Liver (tissue), 9 donors: ENCODE data around the gene JMJD7. TPM values are rescaled to one million over a fixed set of nuclear protein-coding genes. Genes with fewer than 3 reads are reported as not detected.

Source experiments
- DNase-seq: peaks from one replicate; pipeline ENCODE4 v3.0.0-alpha.2; 2017; ENCODE audit warnings: low spot score
- H3K27ac ChIP-seq, 2 donors: one replicate each; pipeline ENCODE4 v1.7.0; 2013; ENCODE audit warnings: inconsistent platforms in 2 of 2, low read length in 2 of 2, control low read depth in 1 of 2, low read depth in 1 of 2, mild to moderate bottlenecking in 1 of 2
- H3K27me3 ChIP-seq, 4 donors: one replicate each; pipeline versions ENCODE4 v1.6.1 to v1.7.0; 2013; ENCODE audit warnings: low read length in 3 of 4, inconsistent platforms in 1 of 4, mild to moderate bottlenecking in 1 of 4, moderate library complexity in 1 of 4; ENCODE audit not compliant: control insufficient read depth in 4 of 4, insufficient read depth in 4 of 4
- H3K36me3 ChIP-seq, 4 donors: one replicate each; pipeline versions ENCODE4 v1.6.1 to v1.7.0; 2013; ENCODE audit warnings: low read length in 3 of 4, mild to moderate bottlenecking in 3 of 4, low read depth in 1 of 4, moderate library complexity in 1 of 4; ENCODE audit not compliant: control insufficient read depth in 4 of 4, insufficient read depth in 3 of 4
- H3K4me1 ChIP-seq, 4 donors: one replicate each; pipeline versions ENCODE4 v1.6.1 to v1.7.0; 2013; ENCODE audit warnings: low read length in 3 of 4, mild to moderate bottlenecking in 3 of 4, moderate library complexity in 1 of 4; ENCODE audit not compliant: control insufficient read depth in 4 of 4, insufficient read depth in 4 of 4
- H3K4me3 ChIP-seq, 3 donors: one replicate each; pipeline versions ENCODE4 v1.6.1 to v1.7.0; 2013; ENCODE audit warnings: low read length in 3 of 3, control low read depth in 1 of 3, low read depth in 1 of 3, mild to moderate bottlenecking in 1 of 3
- H3K9ac ChIP-seq, 2 donors: one replicate each; pipeline ENCODE4 v1.7.0; 2013; ENCODE audit warnings: low read length in 2 of 2, mild to moderate bottlenecking in 2 of 2, moderate library complexity in 2 of 2, control low read depth in 1 of 2, low read depth in 1 of 2
- H3K9me3 ChIP-seq, 4 donors: one replicate each; pipeline versions ENCODE4 v1.6.1 to v1.7.0; 2013; ENCODE audit warnings: low read length in 3 of 4; ENCODE audit not compliant: control insufficient read depth in 4 of 4
- EGR1 ChIP-seq, 2 donors: IDR thresholded peaks; 2 replicates each; pipeline ENCODE4 v1.6.1; 2016 to 2018; ENCODE audit warnings: antibody characterized with exemption in 2 of 2, low read depth in 2 of 2
- FOXA1 ChIP-seq: IDR thresholded peaks from 2 replicates; pipeline ENCODE4 v1.6.1; 2016; ENCODE audit warnings: antibody characterized with exemption
- FOXA2 ChIP-seq: IDR thresholded peaks from 2 replicates; pipeline ENCODE4 v1.6.1; 2016; ENCODE audit warnings: antibody characterized with exemption
- GABPA ChIP-seq, 2 donors: IDR thresholded peaks in 1 of 2; conservative IDR thresholded peaks in 1 of 2; 2 replicates each; pipeline ENCODE4 v1.6.1; 2016; ENCODE audit warnings: antibody characterized with exemption in 2 of 2, mild to moderate bottlenecking in 1 of 2, moderate library complexity in 1 of 2
- HNF4A ChIP-seq, 2 donors: conservative IDR thresholded peaks; 2 replicates each; pipeline ENCODE4 v1.6.1; 2016; ENCODE audit warnings: antibody characterized with exemption in 2 of 2, mild to moderate bottlenecking in 2 of 2
- HNF4G ChIP-seq: IDR thresholded peaks from 2 replicates; pipeline ENCODE4 v1.6.1; 2016; ENCODE audit warnings: antibody characterized with exemption
- JUND ChIP-seq, 2 donors: IDR thresholded peaks; 2 replicates each; pipeline ENCODE4 v1.6.1; 2016; ENCODE audit warnings: antibody characterized with exemption in 2 of 2
- NR2F2 ChIP-seq: IDR thresholded peaks from 2 replicates; pipeline ENCODE4 v1.6.1; 2016; ENCODE audit warnings: antibody characterized with exemption
- RAD21 ChIP-seq, 2 donors: IDR thresholded peaks; 2 replicates each; pipeline ENCODE4 v1.6.1; 2016; ENCODE audit warnings: antibody characterized with exemption in 2 of 2, mild to moderate bottlenecking in 2 of 2
- RXRA ChIP-seq, 2 donors: IDR thresholded peaks; 2 replicates each; pipeline ENCODE4 v1.6.1; 2017 to 2018; ENCODE audit warnings: antibody characterized with exemption in 2 of 2, mild to moderate bottlenecking in 1 of 2
- SP1 ChIP-seq: IDR thresholded peaks from 2 replicates; pipeline ENCODE4 v1.6.1; 2018; ENCODE audit warnings: antibody characterized with exemption, mild to moderate bottlenecking
- TAF1 ChIP-seq: conservative IDR thresholded peaks from 2 replicates; pipeline ENCODE4 v1.6.1; 2016; ENCODE audit warnings: antibody characterized with exemption, mild to moderate bottlenecking
- YY1 ChIP-seq: IDR thresholded peaks from 2 replicates; pipeline ENCODE4 v1.6.1; 2016; ENCODE audit warnings: antibody characterized with exemption, mild to moderate bottlenecking
- WGBS: extraction: QIAGEN DNeasy Blood & Tissue Kit; methylation state at CpG from one replicate; pipeline ENCODE4 v1.1.7; 2013; 5-methylcytosine and 5-hydroxymethylcytosine counted together
- polyA plus RNA-seq, 2 donors: library from polyadenylated mRNA; stranded (reverse) in 1 of 2; unstranded in 1 of 2; fragments of 200-250 nt in 1 of 2; fragments of >200 nt in 1 of 2; fragmentation: Nextera tagmentation in 1 of 2; extraction: Ambion mirVana in 1 of 2; gene quantifications; one replicate each; pipeline versions ENCODE4 v1.2.1 to v1.2.3, GENCODE V29; 2013 to 2015
- total RNA-seq, 2 donors: library from RNA; depleted of rRNA; stranded (reverse); fragments of >200 nt; gene quantifications; one replicate each; pipeline ENCODE4 v1.2.3, GENCODE V29; 2014
- TF ChIP-seq, protein P1 (sequence below): IDR thresholded peaks from 2 replicates; pipeline ENCODE4 v1.6.1; 2016; ENCODE audit warnings: antibody characterized with exemption
- TF ChIP-seq, protein P2 (sequence below): IDR thresholded peaks from 2 replicates; pipeline ENCODE4 v1.6.1; 2016; ENCODE audit warnings: antibody characterized with exemption, mild to moderate bottlenecking
- TF ChIP-seq, protein P3 (sequence below): fragments of 150-350 bp; IDR thresholded peaks from 2 replicates; pipeline ENCODE4 v1.5.1; 2017; ENCODE audit warnings: improper control_type of control experiment, low read depth, low read length; ENCODE audit not compliant: missing input control
- TF ChIP-seq, protein P4 (sequence below): IDR thresholded peaks from 2 replicates; pipeline ENCODE4 v1.6.1; 2016; ENCODE audit warnings: antibody characterized with exemption
- TF ChIP-seq, protein P5 (sequence below): IDR thresholded peaks from 2 replicates; pipeline ENCODE4 v1.6.1; 2016; ENCODE audit warnings: antibody characterized with exemption
- donor health status: healthy.
- donor health status: healthy.
- donor health status: healthy.
- donor health status: healthy.
- donor health status: healthy.

JMJD7 gene
- total and polyA plus RNA-seq, 4 donors = 0.75 to 5.9 (median 5.4) TPM

DNA sequence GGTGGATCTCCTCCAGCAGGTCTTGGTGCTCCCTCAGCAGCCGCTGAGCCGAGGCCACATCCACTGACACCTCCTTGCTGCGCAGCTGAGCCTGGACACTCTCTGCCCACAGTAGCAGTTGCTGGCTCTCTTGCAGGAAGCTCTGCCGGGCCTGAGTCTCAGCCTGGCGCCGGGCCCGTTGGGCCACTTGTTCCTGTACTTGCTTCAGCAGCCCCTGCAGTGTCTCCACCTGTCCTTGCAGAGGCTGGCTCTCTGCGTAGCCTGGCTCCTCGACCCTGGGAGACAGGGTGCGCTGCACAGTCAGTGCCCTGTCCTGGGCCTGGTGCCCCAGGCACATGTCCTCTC lies 50.4 kb downstream of the JMJD7 start:
- DNase-seq = no peak

More for the DNA sequence above, 50.4 kb downstream of the JMJD7 start:
- Histone ChIP-seq H3K9ac (no peak overlapping the region), H3K9me3 (no peaks in the 10 kb centered on the region), H3K36me3 (no peaks in the 10 kb centered on the region), H3K4me1 (peaks cover 21 to 35% (median 28%) of the 10 kb centered on the region in 4 donors), H3K27me3 (no peaks in the 10 kb centered on the region), H3K4me3 (no peak overlapping the region), H3K27ac (no peak overlapping the region)
- WGBS = 93% methylated on average over 10 of the region's 10 CpGs
- TF ChIP-seq FOXA1 (no peak), HNF4G (no peak), NR2F2 (no peak), GABPA (IDR thresholded peaks at IDR 0.05 in 1 of 2, conservative IDR thresholded peaks at IDR 0.05 in 1 of 2) (no peak), HNF4A (conservative IDR thresholded peaks at IDR 0.05) (no peak), SP1 (no peak), JUND (IDR thresholded peaks at IDR 0.05) (no peak), FOXA2 (no peak), RAD21 (IDR thresholded peaks at IDR 0.05) (no peak), YY1 (no peak), EGR1 (IDR thresholded peaks at IDR 0.05; ENCODE audit: low read depth in 2 of 2) (no peak), TAF1 (no peak), RXRA (IDR thresholded peaks at IDR 0.05) (no peak)
- TF ChIP-seq, protein P1, sequence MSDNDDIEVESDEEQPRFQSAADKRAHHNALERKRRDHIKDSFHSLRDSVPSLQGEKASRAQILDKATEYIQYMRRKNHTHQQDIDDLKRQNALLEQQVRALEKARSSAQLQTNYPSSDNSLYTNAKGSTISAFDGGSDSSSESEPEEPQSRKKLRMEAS = no peak
- TF ChIP-seq, protein P2, sequence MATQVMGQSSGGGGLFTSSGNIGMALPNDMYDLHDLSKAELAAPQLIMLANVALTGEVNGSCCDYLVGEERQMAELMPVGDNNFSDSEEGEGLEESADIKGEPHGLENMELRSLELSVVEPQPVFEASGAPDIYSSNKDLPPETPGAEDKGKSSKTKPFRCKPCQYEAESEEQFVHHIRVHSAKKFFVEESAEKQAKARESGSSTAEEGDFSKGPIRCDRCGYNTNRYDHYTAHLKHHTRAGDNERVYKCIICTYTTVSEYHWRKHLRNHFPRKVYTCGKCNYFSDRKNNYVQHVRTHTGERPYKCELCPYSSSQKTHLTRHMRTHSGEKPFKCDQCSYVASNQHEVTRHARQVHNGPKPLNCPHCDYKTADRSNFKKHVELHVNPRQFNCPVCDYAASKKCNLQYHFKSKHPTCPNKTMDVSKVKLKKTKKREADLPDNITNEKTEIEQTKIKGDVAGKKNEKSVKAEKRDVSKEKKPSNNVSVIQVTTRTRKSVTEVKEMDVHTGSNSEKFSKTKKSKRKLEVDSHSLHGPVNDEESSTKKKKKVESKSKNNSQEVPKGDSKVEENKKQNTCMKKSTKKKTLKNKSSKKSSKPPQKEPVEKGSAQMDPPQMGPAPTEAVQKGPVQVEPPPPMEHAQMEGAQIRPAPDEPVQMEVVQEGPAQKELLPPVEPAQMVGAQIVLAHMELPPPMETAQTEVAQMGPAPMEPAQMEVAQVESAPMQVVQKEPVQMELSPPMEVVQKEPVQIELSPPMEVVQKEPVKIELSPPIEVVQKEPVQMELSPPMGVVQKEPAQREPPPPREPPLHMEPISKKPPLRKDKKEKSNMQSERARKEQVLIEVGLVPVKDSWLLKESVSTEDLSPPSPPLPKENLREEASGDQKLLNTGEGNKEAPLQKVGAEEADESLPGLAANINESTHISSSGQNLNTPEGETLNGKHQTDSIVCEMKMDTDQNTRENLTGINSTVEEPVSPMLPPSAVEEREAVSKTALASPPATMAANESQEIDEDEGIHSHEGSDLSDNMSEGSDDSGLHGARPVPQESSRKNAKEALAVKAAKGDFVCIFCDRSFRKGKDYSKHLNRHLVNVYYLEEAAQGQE = no peak
- TF ChIP-seq, protein P3, sequence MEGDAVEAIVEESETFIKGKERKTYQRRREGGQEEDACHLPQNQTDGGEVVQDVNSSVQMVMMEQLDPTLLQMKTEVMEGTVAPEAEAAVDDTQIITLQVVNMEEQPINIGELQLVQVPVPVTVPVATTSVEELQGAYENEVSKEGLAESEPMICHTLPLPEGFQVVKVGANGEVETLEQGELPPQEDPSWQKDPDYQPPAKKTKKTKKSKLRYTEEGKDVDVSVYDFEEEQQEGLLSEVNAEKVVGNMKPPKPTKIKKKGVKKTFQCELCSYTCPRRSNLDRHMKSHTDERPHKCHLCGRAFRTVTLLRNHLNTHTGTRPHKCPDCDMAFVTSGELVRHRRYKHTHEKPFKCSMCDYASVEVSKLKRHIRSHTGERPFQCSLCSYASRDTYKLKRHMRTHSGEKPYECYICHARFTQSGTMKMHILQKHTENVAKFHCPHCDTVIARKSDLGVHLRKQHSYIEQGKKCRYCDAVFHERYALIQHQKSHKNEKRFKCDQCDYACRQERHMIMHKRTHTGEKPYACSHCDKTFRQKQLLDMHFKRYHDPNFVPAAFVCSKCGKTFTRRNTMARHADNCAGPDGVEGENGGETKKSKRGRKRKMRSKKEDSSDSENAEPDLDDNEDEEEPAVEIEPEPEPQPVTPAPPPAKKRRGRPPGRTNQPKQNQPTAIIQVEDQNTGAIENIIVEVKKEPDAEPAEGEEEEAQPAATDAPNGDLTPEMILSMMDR = no peak
- TF ChIP-seq, protein P4, sequence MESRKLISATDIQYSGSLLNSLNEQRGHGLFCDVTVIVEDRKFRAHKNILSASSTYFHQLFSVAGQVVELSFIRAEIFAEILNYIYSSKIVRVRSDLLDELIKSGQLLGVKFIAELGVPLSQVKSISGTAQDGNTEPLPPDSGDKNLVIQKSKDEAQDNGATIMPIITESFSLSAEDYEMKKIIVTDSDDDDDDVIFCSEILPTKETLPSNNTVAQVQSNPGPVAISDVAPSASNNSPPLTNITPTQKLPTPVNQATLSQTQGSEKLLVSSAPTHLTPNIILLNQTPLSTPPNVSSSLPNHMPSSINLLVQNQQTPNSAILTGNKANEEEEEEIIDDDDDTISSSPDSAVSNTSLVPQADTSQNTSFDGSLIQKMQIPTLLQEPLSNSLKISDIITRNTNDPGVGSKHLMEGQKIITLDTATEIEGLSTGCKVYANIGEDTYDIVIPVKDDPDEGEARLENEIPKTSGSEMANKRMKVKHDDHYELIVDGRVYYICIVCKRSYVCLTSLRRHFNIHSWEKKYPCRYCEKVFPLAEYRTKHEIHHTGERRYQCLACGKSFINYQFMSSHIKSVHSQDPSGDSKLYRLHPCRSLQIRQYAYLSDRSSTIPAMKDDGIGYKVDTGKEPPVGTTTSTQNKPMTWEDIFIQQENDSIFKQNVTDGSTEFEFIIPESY = no peak
- TF ChIP-seq, protein P5, sequence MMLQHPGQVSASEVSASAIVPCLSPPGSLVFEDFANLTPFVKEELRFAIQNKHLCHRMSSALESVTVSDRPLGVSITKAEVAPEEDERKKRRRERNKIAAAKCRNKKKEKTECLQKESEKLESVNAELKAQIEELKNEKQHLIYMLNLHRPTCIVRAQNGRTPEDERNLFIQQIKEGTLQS = no peak
